Measurements from ENCODE around the gene MIOS. TPM values are rescaled to one million over a fixed set of nuclear protein-coding genes. Genes with fewer than 3 reads are reported as not detected.

The MIOS gene
- total RNA-seq, 1 experiment from 2014 or later: 65.4 TPM

- TF ChIP-seq CTCF (IDR thresholded peaks at IDR 0.05; ENCODE audit: unreplicated experiment): no peak
- H3K27me3 Mint-ChIP-seq (ENCODE audit: insufficient read depth, unreplicated experiment): no peaks in the 10 kb centered on the region
- intact Hi-C loops (cut with micrococcal nuclease): no loop called here
- no peak overlapping the region for H3K4me3 Mint-ChIP-seq (ENCODE audit: unreplicated experiment)
- H3K36me3 Mint-ChIP-seq (ENCODE audit: insufficient read depth, unreplicated experiment): peaks cover 11% of the 10 kb centered on the region
- H3K9me3 Mint-ChIP-seq (ENCODE audit: unreplicated experiment): no peaks in the 10 kb centered on the region
- ChIA-PET POLR2A (interaction anchor here (0.5 kb wide), 1 partner anchor 64 kb away, joined by 3 read pairs; no protein-coding TSS in a partner anchor), CTCF (interaction anchor here (0.7 to 0.9 kb wide), 2 partner anchors 49 to 388 kb away, joined by 3 to 6 read pairs; no protein-coding TSS in a partner anchor)
- DNase-seq (ENCODE audit: unreplicated experiment): peak; percentile 9
- BruUV-seq (replicated peaks): no TSS peak
- peaks cover 27% of the 10 kb centered on the region for H3K4me1 Mint-ChIP-seq (ENCODE audit: insufficient read depth, unreplicated experiment)
- H3K27ac Mint-ChIP-seq (ENCODE audit: low read depth, unreplicated experiment): no peak overlapping the region
Measured at GRCh38 chr7:7647495-7648036, 80.9 kb downstream of the MIOS start.

GRCh38 chr7:7650682-7651206 lies 84.1 kb downstream of the MIOS start:
- TF ChIP-seq CTCF (IDR thresholded peaks at IDR 0.05; ENCODE audit: unreplicated experiment): no peak
- intact Hi-C loops (cut with micrococcal nuclease): no loop called here
- Mint-ChIP-seq H3K9me3 (ENCODE audit: unreplicated experiment) (no peaks in the 10 kb centered on the region), H3K27ac (ENCODE audit: low read depth, unreplicated experiment) (no peak overlapping the region), H3K4me1 (ENCODE audit: insufficient read depth, unreplicated experiment) (peaks cover 19% of the 10 kb centered on the region), H3K4me3 (ENCODE audit: unreplicated experiment) (no peak overlapping the region), H3K27me3 (ENCODE audit: insufficient read depth, unreplicated experiment) (no peaks in the 10 kb centered on the region), H3K36me3 (ENCODE audit: insufficient read depth, unreplicated experiment) (no peaks in the 10 kb centered on the region)
- ChIA-PET POLR2A (interaction anchor here (0.6 to 1.5 kb wide), 3 partner anchors 10 to 52 kb away, joined by 3 to 4 read pairs (median 3); partner anchors contain the start of gene UMAD1), CTCF (interaction anchor here (0.6 kb wide), 1 partner anchor 9 kb away, joined by 4 read pairs; no protein-coding TSS in a partner anchor)
- no peak for DNase-seq (ENCODE audit: unreplicated experiment)
- no TSS peak for BruUV-seq (replicated peaks)

- H3K27ac Mint-ChIP-seq (ENCODE audit: low read depth, unreplicated experiment): peak overlapping the region; percentile 47
- no peak for TF ChIP-seq CTCF (IDR thresholded peaks at IDR 0.05; ENCODE audit: unreplicated experiment)
- DNase-seq (ENCODE audit: unreplicated experiment): no peak
- no peaks in the 10 kb centered on the region for H3K9me3 Mint-ChIP-seq (ENCODE audit: unreplicated experiment)
- no TSS peak for BruUV-seq (replicated peaks)
- CTCF ChIA-PET: interaction anchor here (0.6 kb wide), 1 partner anchor 10 kb away, joined by 4 read pairs; no protein-coding TSS in a partner anchor
- H3K4me1 Mint-ChIP-seq (ENCODE audit: insufficient read depth, unreplicated experiment): peaks cover 19% of the 10 kb centered on the region
- no peaks in the 10 kb centered on the region for H3K36me3 Mint-ChIP-seq (ENCODE audit: insufficient read depth, unreplicated experiment)
- intact Hi-C loops (cut with micrococcal nuclease): no loop called here
- H3K4me3 Mint-ChIP-seq (ENCODE audit: unreplicated experiment): no peak overlapping the region
- no peaks in the 10 kb centered on the region for H3K27me3 Mint-ChIP-seq (ENCODE audit: insufficient read depth, unreplicated experiment)
- POLR2A ChIA-PET: interaction anchor here (0.6 to 1.5 kb wide), 2 partner anchors 11 to 34 kb away, joined by 3 to 4 read pairs; partner anchors contain the start of gene UMAD1
Measured at GRCh38 chr7:7651479-7651878, 84.8 kb downstream of the MIOS start.

GRCh38 chr7:7652798-7653540 lies 86.3 kb downstream of the MIOS start:
- ChIA-PET CTCF (interaction anchor here (1.1 to 2.2 kb wide), 4 partner anchors 8 to 534 kb away, joined by 3 to 8 read pairs (median 4); no protein-coding TSS in a partner anchor), POLR2A (interaction anchor here (0.9 to 1.6 kb wide), 2 partner anchors 12 to 14 kb away, joined by 3 read pairs; no protein-coding TSS in a partner anchor)
- Mint-ChIP-seq H3K27ac (ENCODE audit: low read depth, unreplicated experiment) (no peak overlapping the region), H3K36me3 (ENCODE audit: insufficient read depth, unreplicated experiment) (no peaks in the 10 kb centered on the region), H3K4me1 (ENCODE audit: insufficient read depth, unreplicated experiment) (peaks cover 15% of the 10 kb centered on the region), H3K27me3 (ENCODE audit: insufficient read depth, unreplicated experiment) (no peaks in the 10 kb centered on the region), H3K4me3 (ENCODE audit: unreplicated experiment) (no peak overlapping the region), H3K9me3 (ENCODE audit: unreplicated experiment) (no peaks in the 10 kb centered on the region)
- no TSS peak for BruUV-seq (replicated peaks)
- intact Hi-C loops (cut with micrococcal nuclease): no loop called here
- DNase-seq (ENCODE audit: unreplicated experiment): no peak
- TF ChIP-seq CTCF (IDR thresholded peaks at IDR 0.05; ENCODE audit: unreplicated experiment): no peak

All from MCF 10A (cell line).